CD4-positive, alpha-beta T cell treated with Interleukin-15 for 4 hours (primary cell): ENCODE data around the gene OR2AT4.
"Not testable (repeated sequence)": the region's sequence is repeated elsewhere in the genome, so short reads cannot be mapped to it uniquely, and the experiment has no call there.

Source experiments
- DNase-seq: peaks from one replicate; pipeline ENCODE4 v3.0.0-alpha.2; 2020; ENCODE audit warnings: low spot score

The OR2AT4 gene

DNA sequence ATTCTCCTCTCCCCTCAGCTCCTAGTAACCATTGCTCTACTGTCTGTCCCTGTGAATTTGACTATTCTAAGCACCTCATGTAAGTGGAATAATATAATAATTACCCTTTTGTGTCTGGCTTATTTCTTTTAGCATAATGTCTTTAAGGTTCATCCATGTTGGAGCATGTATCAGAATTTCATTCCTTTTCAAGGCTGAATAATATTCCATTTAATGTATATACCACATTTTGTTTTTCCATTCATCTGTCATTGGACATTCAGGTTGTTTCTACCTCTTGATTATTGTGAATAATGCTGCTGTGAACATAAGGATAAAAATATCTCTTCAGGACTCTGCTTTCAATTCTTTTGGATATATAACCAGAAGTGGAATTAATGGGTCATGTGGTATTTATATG lies 28.1 kb downstream of the OR2AT4 start:
- DNase-seq, result no peak

DNA sequence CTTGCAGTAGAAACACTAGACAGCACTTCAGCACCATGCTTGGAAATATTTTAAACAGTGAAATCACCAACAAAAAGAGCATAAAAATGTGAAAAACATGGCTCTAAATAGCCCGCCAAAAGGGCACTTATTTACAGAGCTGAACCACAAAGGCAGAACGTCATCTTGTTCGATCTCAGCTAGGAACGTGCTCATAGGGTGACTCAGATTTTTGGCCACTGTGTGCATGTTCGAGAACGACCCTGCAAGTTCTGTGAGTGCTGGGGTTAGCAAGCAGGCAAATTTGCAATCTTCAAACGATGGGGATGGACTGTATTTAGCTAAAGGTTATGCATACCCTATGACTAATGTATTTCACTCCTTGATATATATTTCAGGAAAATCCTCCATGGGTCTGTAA lies 30.6 kb downstream of the OR2AT4 start:
- no peak for DNase-seq

DNA sequence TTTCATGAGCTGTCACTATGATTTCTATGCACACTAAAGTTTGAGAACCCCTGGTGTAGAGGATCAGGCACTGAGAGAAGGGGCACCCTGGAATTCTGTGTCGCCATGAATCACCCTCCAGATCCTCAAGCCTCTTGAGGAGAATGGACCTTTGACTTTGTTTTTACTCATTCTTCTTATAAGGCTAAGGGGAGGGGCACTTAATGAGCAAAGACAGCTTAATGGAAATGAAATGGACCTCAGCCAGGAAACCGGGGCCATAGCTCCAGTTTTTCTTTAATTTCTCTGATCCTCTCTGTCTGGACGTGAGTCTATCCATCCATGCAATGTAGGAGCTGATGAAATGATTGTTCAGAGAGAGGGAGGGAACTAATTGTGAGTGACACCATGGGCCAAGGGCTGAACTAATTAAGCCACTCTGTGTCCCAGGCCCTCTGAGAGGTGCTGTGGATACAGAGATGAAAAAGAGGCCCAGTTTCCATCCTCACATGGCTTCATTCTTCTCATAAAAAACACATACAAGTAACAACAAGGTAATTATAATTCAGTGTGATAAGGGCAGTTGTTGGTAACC lies 32.8 kb downstream of the OR2AT4 start:
- no peak for DNase-seq

DNA sequence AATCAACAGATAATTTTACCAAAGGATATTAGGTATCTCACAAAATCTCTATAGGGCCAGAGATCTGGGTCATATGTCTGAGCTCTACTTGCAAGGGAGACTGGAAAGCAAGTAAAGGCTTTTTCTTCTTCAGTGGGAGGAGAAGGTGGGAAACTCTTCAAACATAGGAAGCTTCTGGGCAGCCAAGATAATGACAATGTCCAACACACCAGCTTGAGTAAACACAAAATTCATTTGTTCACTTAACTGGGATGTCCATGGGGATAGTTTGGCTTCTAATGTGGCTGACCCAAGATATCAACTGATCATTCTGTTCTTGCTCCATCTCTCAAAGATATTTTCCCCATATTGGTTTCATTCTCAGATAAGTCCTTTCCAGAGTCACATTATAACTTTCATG lies 37.4 kb downstream of the OR2AT4 start:
- no peak for DNase-seq

DNA sequence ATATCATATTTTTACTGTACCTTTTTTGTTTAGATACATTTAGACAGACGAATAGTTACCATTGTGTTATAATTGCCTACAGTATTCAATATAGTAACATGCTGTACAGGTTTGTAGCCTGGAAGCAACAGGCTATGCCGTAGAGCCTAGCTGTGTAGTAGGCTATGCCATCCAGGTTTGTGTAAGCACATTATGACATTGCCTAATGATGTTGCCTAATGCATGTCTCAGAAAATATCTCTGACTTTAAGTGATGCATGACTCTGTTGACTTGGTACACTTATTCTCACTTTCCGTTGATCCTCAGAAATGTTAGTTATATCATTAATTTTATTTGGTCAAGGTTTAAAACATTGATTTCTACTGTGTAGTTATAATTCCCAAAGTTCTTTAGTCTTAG lies 39.9 kb downstream of the OR2AT4 start:
- DNase-seq, result no peak

DNA sequence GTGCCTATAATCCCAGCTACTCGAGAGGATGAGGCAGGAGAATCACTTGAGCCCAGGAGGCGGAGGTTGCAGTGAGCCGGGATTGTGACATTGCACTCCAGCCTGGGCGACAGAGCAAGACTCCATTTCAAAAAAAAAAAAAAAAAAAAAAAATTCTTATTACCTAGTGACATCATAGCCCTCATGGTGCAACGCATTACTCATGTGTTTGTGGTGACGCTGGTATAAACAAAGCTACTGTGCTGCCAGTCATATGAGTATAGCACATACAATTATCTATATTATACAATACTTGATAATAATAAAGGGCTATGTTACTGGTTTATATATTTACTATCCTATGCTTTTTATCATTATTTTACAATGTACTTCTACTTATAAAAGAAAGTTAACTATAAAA lies 41.2 kb downstream of the OR2AT4 start:
- DNase-seq, result no peak

DNA sequence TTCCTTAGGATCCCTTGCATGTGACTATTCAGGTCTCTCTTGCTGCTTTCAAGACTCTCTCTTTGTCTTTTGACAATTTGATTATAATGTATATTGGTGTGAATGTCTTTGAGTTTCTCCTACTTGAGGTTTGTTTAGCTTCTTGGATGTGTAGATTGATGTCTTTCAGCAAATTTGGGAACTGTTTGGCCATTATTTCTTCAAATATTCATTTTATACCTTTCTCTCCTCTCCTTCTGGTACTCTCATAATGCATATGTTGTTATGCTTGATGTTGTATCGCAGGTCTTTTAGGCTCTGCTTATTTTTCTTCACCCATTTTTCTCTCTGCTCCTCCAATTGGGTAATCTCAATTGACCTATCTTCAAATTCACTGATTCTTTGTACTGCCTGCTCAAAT lies 44.2 kb downstream of the OR2AT4 start:
- no peak for DNase-seq

DNA sequence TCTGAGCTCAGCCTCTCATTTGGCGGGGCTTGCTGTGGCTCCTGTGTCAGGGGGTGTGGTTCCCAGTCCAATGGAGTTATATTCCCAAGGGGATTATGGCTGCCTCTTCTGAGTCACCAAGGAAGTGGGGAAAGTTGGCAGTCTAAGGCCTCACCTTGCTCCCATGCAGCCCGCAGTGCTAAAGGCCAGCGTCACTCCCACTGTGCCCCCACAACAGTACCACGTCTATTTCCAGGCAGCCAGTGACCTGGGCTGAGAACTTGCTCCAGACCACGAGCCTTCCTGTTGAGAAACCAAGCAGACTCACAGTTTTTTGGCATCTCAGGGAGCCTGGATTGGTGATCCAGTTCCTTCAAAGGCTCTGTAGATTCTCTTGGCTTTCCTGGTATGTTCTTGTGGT lies 45.6 kb downstream of the OR2AT4 start:
- DNase-seq, result no peak

DNA sequence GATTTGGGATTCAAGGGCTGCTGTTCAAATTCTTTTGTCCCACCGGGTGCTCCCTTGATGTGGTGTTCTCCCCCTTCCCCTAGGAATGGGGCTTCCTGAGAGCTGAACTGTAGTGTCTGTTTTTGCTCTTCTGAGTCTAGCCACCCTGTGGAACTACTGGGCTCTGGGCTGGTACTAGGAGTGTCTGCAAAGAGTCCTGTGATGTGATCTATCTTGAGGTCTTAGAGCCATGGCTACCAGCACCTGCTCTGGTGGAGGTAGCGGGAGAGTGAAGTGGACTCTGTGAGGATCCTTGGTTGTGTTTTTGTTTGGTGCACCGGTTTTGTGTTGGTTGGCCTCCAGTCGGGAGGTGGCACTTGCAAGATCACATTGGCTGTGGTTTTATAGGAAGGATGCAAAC lies 46.2 kb downstream of the OR2AT4 start:
- DNase-seq, result no peak

DNA sequence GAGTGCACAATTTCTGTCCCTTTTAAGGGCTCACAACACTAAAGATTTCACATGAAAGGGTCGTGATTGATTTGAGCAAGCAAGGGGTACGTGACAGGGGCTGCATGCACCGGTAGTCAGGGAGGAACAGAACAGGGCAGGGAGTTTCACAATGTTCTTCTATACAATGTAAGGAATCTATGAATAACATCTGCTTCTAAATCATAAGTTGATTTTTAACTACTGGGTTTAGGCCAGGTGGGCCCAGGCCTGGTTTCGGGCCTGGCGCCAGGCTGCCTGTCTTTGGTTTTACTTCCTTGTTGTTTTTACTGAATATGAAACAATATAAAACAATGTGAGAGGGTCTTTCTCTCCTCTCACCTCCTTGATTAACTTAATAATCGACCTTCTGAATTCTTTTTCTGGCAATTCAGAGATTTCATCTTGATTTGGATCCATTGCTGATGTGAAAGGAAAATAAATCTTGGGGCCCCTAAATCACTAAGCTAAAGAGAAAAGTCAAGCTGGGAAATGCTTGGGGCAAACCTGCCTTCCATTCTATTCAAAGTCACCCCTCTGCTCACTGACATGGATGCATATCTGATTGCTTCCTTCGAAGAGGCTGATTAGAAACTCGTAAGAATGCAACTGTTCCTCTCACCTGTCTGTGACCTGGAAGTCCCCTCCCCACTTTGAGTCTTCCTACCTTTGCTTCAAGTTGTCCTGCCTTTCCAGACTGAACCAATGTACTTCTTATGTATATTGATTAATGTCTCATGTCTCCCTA lies 47.0 kb downstream of the OR2AT4 start:
- DNase-seq, result not testable (repeated sequence)

DNA sequence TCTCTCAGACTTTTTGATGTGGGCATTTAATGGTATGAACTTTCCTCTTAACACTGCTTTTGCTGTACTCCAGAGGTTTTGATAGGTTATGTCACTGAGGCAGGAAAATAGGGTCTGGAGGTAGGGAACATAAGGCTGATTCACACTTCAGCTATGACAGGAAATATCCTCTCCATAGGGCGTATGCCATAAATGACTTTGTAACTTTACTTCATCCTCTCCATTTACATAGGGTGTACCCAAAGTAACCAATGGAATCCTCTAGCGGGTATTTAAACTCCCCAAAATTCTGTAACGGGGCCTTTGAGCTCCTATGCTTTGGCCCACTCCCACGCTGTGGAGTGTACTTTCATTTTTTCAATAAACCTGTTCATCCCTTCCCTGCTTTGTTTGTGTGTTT lies 49.5 kb downstream of the OR2AT4 start:
- DNase-seq, result no peak

DNA sequence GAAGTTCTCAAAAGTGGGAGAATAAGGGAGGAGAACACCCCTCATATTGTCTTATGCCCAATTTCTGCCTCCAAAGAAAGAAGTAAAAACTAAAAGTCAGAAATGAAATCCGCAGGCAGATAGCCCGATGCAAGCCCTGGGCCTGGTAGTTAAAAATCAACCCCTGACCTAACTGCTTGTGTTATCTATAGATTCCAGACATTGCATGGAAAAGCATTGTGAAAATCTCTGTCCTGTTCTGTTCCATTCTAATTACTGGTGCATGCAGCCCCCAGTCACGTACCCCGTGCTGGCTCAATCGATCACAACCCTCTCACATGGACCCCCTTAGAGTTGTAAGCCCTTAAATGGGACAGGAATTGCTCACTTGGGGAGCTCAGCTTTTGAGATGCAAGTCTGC lies 50.0 kb downstream of the OR2AT4 start:
- not testable (repeated sequence) for DNase-seq

DNA sequence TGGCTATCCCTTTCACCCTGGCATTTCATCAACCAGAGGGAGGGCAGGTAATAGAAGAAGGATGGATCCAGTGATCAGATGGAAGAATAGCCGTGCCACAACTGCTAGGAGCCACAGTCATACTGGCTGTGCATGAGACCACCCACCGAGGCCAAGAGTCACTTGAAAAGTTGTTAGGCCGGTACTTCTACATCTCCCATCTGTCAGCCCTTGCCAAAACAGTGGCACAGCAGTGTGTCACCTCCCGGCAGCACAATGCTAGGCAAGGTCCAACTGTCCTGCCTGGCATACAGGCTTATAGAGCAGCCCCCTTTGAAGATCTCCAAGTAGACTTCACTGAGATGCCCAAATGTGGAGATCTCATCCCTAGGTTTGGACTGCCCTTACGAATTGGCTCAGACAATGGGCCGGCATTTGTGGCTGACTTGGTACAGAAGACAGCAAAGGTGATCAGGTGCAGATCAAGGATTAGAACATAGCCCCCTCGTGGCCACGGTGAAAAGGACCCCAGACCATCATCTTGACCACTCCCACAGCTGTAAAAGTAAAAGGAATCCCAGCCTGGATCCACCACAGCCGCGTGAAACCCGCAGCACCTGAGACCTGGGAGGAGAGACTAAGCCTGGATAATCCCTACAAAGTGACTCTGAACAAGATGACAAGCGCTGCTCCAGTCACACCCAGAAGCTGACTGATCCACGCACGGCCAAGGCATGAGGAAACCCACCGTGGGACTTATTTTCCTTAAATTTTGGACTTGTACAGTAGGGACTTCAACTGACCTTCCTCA lies 52.1 kb downstream of the OR2AT4 start:
- DNase-seq, result not testable (repeated sequence)

DNA sequence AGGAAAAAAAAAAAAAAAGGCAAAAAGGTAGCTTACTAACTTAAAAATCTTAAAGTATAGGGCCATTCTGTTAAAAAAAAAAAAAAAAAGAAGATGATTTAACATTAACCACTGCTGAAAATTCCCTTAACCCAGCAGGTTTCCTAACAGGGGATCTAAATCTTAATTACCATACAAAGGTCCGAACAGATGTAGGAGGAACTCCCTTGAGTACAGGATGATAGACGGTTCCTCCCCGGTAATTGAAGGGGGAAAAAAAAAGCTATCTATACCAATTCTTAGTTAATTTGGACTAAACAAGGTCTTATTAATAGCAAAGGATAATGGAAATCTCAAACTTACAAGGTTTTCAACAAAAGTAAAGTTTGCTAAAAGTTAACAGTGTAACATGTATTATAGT lies 54.9 kb downstream of the OR2AT4 start:
- not testable (repeated sequence) for DNase-seq

DNA sequence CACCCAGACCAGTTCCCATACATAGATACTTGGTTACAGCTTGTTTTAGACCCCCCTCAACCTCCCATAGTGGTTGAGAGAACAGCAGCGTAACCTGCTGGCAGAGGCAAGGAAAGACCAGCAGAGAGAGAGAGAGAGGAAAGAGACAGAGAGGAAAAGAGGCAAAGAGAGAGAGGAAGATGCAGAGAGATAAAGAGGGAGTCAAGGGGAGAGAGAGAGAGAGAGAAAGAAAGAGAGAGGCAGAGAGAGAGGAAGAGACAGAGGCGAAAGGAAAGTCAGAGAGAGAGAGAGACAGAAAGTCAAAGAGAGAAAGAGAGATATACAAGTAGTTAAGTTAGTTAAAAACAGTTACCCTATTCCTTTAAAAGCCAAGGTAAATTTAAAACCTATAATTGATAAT lies 55.4 kb downstream of the OR2AT4 start:
- no peak for DNase-seq

DNA sequence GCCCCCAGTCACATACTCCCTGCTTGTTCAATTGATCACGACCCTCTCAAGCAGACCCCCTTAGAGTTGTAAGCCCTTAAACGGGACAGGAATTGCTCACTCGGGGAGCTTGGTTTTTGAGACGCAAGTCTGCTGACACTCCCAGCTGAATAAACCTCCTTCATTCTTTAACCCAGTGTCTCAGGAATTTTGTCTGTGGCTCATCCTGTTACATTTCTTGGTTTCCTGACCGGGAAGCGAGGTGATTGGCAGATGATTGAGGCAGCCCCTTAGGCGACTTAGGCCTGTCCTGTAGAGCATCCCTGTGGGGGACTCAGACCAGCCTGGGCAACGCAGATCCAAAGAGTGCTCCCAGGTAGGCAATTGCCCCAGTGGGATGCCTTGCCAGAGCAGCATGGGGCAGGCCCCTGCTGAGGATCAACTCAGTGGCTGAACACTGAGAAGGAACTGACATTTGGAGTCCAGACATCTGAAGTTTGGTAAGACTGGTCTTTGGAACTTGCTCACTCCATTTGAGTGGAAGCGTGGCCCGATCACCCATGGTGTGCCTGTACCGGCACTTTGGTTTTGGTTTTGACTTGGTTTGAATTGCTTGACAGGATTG lies 56.4 kb downstream of the OR2AT4 start:
- no peak for DNase-seq

DNA sequence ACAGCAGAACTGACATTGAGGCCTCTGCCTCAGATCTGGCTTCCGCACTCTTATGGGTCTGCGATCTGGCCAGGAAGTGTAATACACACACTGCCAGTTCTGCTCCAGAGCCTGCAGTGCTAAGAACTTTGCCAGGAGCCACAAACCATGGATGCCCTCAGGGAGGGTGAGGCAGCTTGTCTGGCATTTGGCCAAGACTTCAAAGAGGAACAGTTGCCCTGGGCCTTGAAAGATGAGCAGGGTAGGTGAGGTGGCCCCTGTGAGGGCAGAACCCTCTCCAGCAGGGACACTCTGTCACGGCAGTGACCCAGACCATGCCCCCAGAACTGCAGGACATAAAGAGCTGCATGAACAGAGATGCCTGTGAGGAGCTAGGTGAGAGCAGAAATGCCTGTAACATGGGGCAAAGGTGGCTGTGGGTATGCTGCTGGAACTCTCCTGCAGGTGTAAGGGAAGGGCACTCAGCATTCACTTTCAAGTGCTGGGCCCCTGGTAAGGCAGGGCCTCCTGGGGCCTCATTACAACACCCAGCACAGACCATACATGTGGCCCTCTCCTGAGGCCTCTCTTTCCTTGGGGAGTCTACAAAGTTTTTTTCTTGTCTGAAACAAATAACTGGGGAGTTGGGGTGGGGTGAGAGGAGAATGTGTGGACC lies 60.6 kb downstream of the OR2AT4 start:
- DNase-seq, result no peak

DNA sequence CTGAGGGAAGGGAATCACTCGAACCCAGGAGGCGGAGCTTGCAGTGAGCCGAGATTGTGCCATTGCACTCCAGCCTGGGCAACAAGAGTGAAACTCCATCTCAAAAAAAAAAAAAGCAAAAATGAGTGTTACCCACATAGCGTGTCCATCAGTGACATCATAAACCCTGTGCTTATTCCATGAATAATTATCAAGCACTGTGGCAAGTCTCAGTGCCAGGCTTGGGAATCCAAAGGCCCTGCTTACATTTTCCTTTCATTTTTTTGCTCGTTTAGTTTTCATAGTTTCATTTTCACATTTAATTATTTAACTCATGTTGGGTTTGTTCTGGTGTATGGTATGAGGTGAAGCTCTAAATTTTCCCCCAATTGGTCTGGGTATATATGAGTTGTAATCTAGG lies 61.4 kb downstream of the OR2AT4 start:
- DNase-seq, result no peak

DNA sequence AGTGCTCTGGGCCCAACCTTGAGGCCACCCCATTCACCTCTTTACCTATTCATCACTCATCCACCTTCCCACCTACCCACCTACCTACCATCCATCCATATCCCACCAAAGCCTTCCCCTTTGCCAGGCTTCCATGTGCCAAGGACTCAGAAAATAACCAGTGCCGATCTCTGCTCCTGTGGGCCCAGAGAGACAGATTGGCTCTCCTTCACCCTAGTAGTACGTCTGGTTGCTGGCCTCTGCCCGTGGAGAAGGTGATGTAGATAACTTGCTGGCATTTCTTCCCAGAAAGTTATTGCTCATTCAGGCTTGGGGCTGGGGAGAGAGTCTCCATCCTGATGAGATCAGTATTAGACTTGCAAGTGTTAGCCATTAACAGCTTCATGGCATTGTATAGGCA lies 62.8 kb downstream of the OR2AT4 start:
- no peak for DNase-seq

DNA sequence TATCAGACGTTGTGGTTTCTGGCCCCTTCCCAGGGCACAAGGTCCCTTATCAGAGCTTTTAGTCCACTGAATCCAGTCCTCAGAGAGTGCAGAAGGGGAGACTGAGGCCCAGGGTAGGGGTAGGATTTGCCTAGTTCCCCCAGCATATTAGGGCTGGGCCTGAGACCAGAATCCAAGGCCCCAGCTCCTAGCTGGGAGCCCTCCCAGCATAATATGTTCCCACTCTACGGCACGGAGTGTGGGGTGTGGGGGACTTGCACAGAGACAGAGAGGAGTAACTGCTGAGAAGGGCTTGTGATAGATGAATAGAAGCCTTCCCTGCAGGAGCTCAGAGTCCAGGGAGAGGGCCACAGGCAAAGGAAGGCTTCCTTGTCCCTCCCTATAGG lies 64.1 kb downstream of the OR2AT4 start:
- no peak for DNase-seq

DNA sequence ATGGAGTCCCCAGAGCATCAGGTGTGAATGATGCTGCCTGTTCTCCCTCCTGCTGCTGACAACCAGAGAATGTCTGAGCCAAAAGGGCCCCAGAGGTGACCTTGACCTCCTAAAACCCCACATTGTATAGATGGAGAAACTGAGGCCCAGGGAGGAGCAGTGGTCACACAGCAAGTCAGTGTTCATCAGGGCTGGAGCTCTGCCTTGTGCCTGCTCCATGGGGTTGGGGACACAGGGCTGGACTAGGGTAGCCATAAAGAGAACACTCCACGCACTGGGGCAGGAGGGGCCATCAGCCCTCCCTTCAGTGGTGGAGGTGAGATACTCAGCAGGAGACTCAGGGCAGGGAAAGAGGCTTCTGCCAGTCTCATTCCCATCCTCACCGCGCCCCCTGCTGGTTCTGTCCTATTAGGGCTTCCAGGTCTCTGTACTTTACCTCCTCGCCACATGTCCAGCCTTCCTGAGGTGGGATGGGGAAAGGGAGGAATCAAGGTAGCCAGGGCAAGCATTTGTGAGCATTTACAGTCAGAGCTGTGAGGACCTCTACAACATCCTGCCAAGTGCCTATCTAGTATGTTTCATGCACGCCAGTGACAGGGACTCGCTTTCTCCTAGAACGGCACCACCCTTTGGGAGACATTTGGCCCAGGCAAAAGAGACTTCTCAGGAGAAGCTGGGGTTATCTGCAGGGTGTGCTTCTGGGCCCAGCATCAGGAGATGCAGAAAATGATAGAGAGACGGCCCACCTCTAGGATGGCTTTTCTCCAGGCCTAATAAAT lies 64.7 kb downstream of the OR2AT4 start:
- peak; percentile 37 for DNase-seq
